ENCODE data around the gene RAB24. TPM values are rescaled to one million over a fixed set of nuclear protein-coding genes. Genes with fewer than 3 reads are reported as not detected.

RAB24 gene
- polyA plus RNA-seq, 1 donor (not counting 4 experiments of a cell fraction or from before 2014, with no cell fraction given) = 22.4 TPM

GRCh38 chr5:177269976-177270375 is 33.5 kb downstream of the RAB24 start:
- no peaks in the 10 kb centered on the region for H3K79me2 ChIP-seq (ENCODE audit: control insufficient read depth, insufficient read depth, low read length)
- H3K36me3 ChIP-seq (ENCODE audit: control insufficient read depth in 2 of 2, extremely low read depth in 1 of 2, insufficient read depth in 2 of 2, low read length in 2 of 2) = peaks cover 10 to 29% of the 10 kb centered on the region in 2 experiments
- H3K4me2 ChIP-seq (ENCODE audit: control insufficient read depth, extremely low read depth, insufficient read depth, low read depth, low read length) = peak overlapping the region; percentile 46
- no peak for TF ChIP-seq EZH2 (IDR thresholded peaks at IDR 0.05; ENCODE audit: low read length)
- H3K9me1 ChIP-seq (ENCODE audit: control insufficient read depth, extremely low read depth, insufficient read depth, low read length) = no peaks in the 10 kb centered on the region
- H3K27ac ChIP-seq (ENCODE audit: control insufficient read depth, insufficient read depth, low read length) = no peak overlapping the region
- peaks cover 23% of the 10 kb centered on the region for H3K4me1 ChIP-seq (ENCODE audit: control insufficient read depth, extremely low read depth, insufficient read depth, low read length)
- H4K20me1 ChIP-seq (ENCODE audit: control insufficient read depth, extremely low read depth, insufficient read depth, low read length) = no peaks in the 10 kb centered on the region
- H3K4me3 ChIP-seq (ENCODE audit: control insufficient read depth in 2 of 3, extremely low read depth in 1 of 3, insufficient read depth in 2 of 3, low read depth in 1 of 3, low read length in 3 of 3) = no peak overlapping the region
- DNase-seq (ENCODE audit: low read depth, low spot score) = peak; percentile 23
- no peak overlapping the region for H3K9ac ChIP-seq (ENCODE audit: control insufficient read depth, extremely low read depth, insufficient read depth, low read length)
- no peaks in the 10 kb centered on the region for H3K9me3 ChIP-seq (ENCODE audit: control insufficient read depth, low read depth, low read length)
- no peak overlapping the region for H2AFZ ChIP-seq (ENCODE audit: control insufficient read depth, low read length)
- H3K27me3 ChIP-seq (ENCODE audit: control insufficient read depth, extremely low read depth, insufficient read depth, low read length) = no peaks in the 10 kb centered on the region
- peak; percentile 88 for FAIRE-seq
- dilution Hi-C loops (cut with MboI; ENCODE audit: extremely low pct_ligation_motif_present, low sequenced_read_pairs) = no loop called here

- Histone ChIP-seq H3K9me3 (ENCODE audit: control insufficient read depth, low read depth, low read length) (no peaks in the 10 kb centered on the region), H2AFZ (ENCODE audit: control insufficient read depth, low read length) (no peak overlapping the region), H4K20me1 (ENCODE audit: control insufficient read depth, extremely low read depth, insufficient read depth, low read length) (no peaks in the 10 kb centered on the region), H3K27ac (ENCODE audit: control insufficient read depth, insufficient read depth, low read length) (no peak overlapping the region), H3K4me2 (ENCODE audit: control insufficient read depth, extremely low read depth, insufficient read depth, low read depth, low read length) (peak overlapping the region; percentile 46), H3K9me1 (ENCODE audit: control insufficient read depth, extremely low read depth, insufficient read depth, low read length) (no peaks in the 10 kb centered on the region), H3K4me1 (ENCODE audit: control insufficient read depth, extremely low read depth, insufficient read depth, low read length) (peaks cover 23% of the 10 kb centered on the region), H3K4me3 (ENCODE audit: control insufficient read depth in 2 of 3, extremely low read depth in 1 of 3, insufficient read depth in 2 of 3, low read depth in 1 of 3, low read length in 3 of 3) (no peak overlapping the region), H3K36me3 (ENCODE audit: control insufficient read depth in 2 of 2, extremely low read depth in 1 of 2, insufficient read depth in 2 of 2, low read length in 2 of 2) (peaks cover 10 to 28% of the 10 kb centered on the region in 2 experiments), H3K27me3 (ENCODE audit: control insufficient read depth, extremely low read depth, insufficient read depth, low read length) (no peaks in the 10 kb centered on the region), H3K79me2 (ENCODE audit: control insufficient read depth, insufficient read depth, low read length) (no peaks in the 10 kb centered on the region), H3K9ac (ENCODE audit: control insufficient read depth, extremely low read depth, insufficient read depth, low read length) (no peak overlapping the region)
- DNase-seq (ENCODE audit: low read depth, low spot score) = no peak
- no peak for FAIRE-seq
- dilution Hi-C loops (cut with MboI; ENCODE audit: extremely low pct_ligation_motif_present, low sequenced_read_pairs) = no loop called here
- TF ChIP-seq CTCF (optimal IDR thresholded peaks at IDR 0.05 in 1 of 3, IDR thresholded peaks at IDR 0.05 in 1 of 3, conservative IDR thresholded peaks at IDR 0.05 in 1 of 3; ENCODE audit: extremely low read depth in 1 of 3, insufficient read depth in 2 of 3, low read length in 3 of 3) (no peak), EZH2 (IDR thresholded peaks at IDR 0.05; ENCODE audit: low read length) (no peak)
Measured at GRCh38 chr5:177269232-177269895, 34.2 kb downstream of the RAB24 start.

GRCh38 chr5:177265395-177265794 is 38.1 kb downstream of the RAB24 start:
- Histone ChIP-seq H3K79me2 (ENCODE audit: control insufficient read depth, insufficient read depth, low read length) (no peaks in the 10 kb centered on the region), H3K27me3 (ENCODE audit: control insufficient read depth, extremely low read depth, insufficient read depth, low read length) (no peaks in the 10 kb centered on the region), H4K20me1 (ENCODE audit: control insufficient read depth, extremely low read depth, insufficient read depth, low read length) (no peaks in the 10 kb centered on the region), H3K4me1 (ENCODE audit: control insufficient read depth, extremely low read depth, insufficient read depth, low read length) (peaks cover 14% of the 10 kb centered on the region), H3K4me3 (ENCODE audit: control insufficient read depth in 2 of 3, extremely low read depth in 1 of 3, insufficient read depth in 2 of 3, low read depth in 1 of 3, low read length in 3 of 3) (no peak overlapping the region), H3K27ac (ENCODE audit: control insufficient read depth, insufficient read depth, low read length) (no peak overlapping the region), H3K36me3 (ENCODE audit: control insufficient read depth in 2 of 2, extremely low read depth in 1 of 2, insufficient read depth in 2 of 2, low read length in 2 of 2) (peaks cover 6 to 25% of the 10 kb centered on the region in 2 experiments), H3K4me2 (ENCODE audit: control insufficient read depth, extremely low read depth, insufficient read depth, low read depth, low read length) (no peak overlapping the region), H3K9me1 (ENCODE audit: control insufficient read depth, extremely low read depth, insufficient read depth, low read length) (no peaks in the 10 kb centered on the region), H3K9me3 (ENCODE audit: control insufficient read depth, low read depth, low read length) (no peaks in the 10 kb centered on the region), H2AFZ (ENCODE audit: control insufficient read depth, low read length) (no peak overlapping the region), H3K9ac (ENCODE audit: control insufficient read depth, extremely low read depth, insufficient read depth, low read length) (no peak overlapping the region)
- FAIRE-seq (no peak), DNase-seq (ENCODE audit: low read depth, low spot score) (no peak)
- TF ChIP-seq CTCF (optimal IDR thresholded peaks at IDR 0.05 in 1 of 3, IDR thresholded peaks at IDR 0.05 in 1 of 3, conservative IDR thresholded peaks at IDR 0.05 in 1 of 3; ENCODE audit: extremely low read depth in 1 of 3, insufficient read depth in 2 of 3, low read length in 3 of 3) (no peak), EZH2 (IDR thresholded peaks at IDR 0.05; ENCODE audit: low read length) (no peak)
- dilution Hi-C loops (cut with MboI; ENCODE audit: extremely low pct_ligation_motif_present, low sequenced_read_pairs) = no loop called here
